Subcutaneous adipose tissue (tissue), 4 donors: ENCODE results near the gene DNAI4. TPM values are rescaled to one million over a fixed set of nuclear protein-coding genes. Genes with fewer than 3 reads are reported as not detected.

ENCODE experiments used
- CTCF ChIP-seq: fragments of 450-650 bp; IDR thresholded peaks from one replicate; pipeline ENCODE4 v1.5.1; 2016; ENCODE audit warnings: low read depth, mild to moderate bottlenecking, control low read depth, antibody characterized with exemption, moderate library complexity
- total RNA-seq, 4 donors: library from RNA; depleted of rRNA; stranded (reverse); fragments of >200 nt; gene quantifications; one replicate each; pipeline ENCODE4 v1.1.0, GENCODE V29; 2016

DNAI4 gene
- total RNA-seq, 4 donors from 2014 or later, result 1.9 to 5.3 (median 3.9) TPM

- TF ChIP-seq CTCF, result no peak
Measured at GRCh38 chr1:66850989-66851388, 73.7 kb downstream of the DNAI4 start.

- TF ChIP-seq CTCF, result no peak
Measured at GRCh38 chr1:66848193-66848592, 76.5 kb downstream of the DNAI4 start.

- TF ChIP-seq CTCF, result no peak
Measured at GRCh38 chr1:66840929-66841328, 83.7 kb downstream of the DNAI4 start.

GRCh38 chr1:66834926-66835325 lies 89.7 kb downstream of the DNAI4 start:
- no peak for TF ChIP-seq CTCF

- no peak for TF ChIP-seq CTCF
Measured at GRCh38 chr1:66833112-66833511, 91.5 kb downstream of the DNAI4 start.

GRCh38 chr1:66831529-66832239 lies 93.0 kb downstream of the DNAI4 start:
- no peak for TF ChIP-seq CTCF

GRCh38 chr1:66824771-66825170 lies 99.9 kb downstream of the DNAI4 start:
- TF ChIP-seq CTCF, result no peak
